GM12878 (cell line): ENCODE measurements around the gene SERPINF2.

Experiments used
- BCL11A ChIP-seq: IDR thresholded peaks from 2 replicates; pipeline ENCODE4 v1.6.1; 2011; ENCODE audit warnings: low read depth, low read length
- CTCF ChIP-seq, 3 experiments: IDR thresholded peaks in 2 of 3; conservative IDR thresholded peaks in 1 of 3; 2 replicates each; pipeline ENCODE4 v1.5.1; 2011; ENCODE audit warnings: low read depth in 3 of 3, low read length in 3 of 3, mild to moderate bottlenecking in 3 of 3, control low read depth in 2 of 3, moderate library complexity in 2 of 3, inconsistent platforms in 1 of 3, mixed read lengths in 1 of 3; ENCODE audit not compliant: control insufficient read depth in 2 of 3, insufficient read depth in 1 of 3; ENCODE audit errors: extremely low read depth in 1 of 3
- EZH2 ChIP-seq: IDR thresholded peaks from 2 replicates; pipeline ENCODE4 v1.6.1; 2012; ENCODE audit warnings: low read depth, mild to moderate bottlenecking, control low read depth, inconsistent platforms, low read length, borderline replicate concordance; ENCODE audit not compliant: control insufficient read depth
- FOXK2 ChIP-seq: fragments of 450-650 bp; IDR thresholded peaks from 2 replicates; pipeline ENCODE4 v1.6.1; 2017; ENCODE audit warnings: mild to moderate bottlenecking, moderate library complexity
- HDAC6 ChIP-seq: fragments of 200-600 bp; sonication (generic); IDR thresholded peaks from one replicate; pipeline ENCODE4 v1.8.0; 2017; ENCODE audit warnings: antibody characterized with exemption; ENCODE audit not compliant: unreplicated experiment
- POLR2AphosphoS5 ChIP-seq: IDR thresholded peaks from 2 replicates; pipeline ENCODE4 v1.6.1; 2011; ENCODE audit warnings: mild to moderate bottlenecking, low read length, inconsistent platforms
- REST ChIP-seq: IDR thresholded peaks from 2 replicates; pipeline ENCODE4 v1.6.1; 2012; ENCODE audit warnings: mild to moderate bottlenecking, low read depth, low read length
- SMC3 ChIP-seq: IDR thresholded peaks from 2 replicates; pipeline ENCODE4 v1.6.1; 2011; ENCODE audit warnings: low read length, improper control_type of control experiment, borderline replicate concordance
- SP1 ChIP-seq: IDR thresholded peaks from one replicate; pipeline ENCODE4 v1.6.1; 2011; ENCODE audit warnings: low read depth, low read length
- STAT3 ChIP-seq: IDR thresholded peaks from 2 replicates; pipeline ENCODE4 v1.6.1; 2011; ENCODE audit warnings: low read depth, low read length, improper control_type of control experiment
- USF2 ChIP-seq: IDR thresholded peaks from 2 replicates; pipeline ENCODE4 v1.6.1; 2011; ENCODE audit warnings: low read depth, low read length, improper control_type of control experiment, borderline replicate concordance

- TF ChIP-seq USF2 (no peak), CTCF (IDR thresholded peaks at IDR 0.05 in 2 of 3, conservative IDR thresholded peaks at IDR 0.05 in 1 of 3; ENCODE audit: control insufficient read depth in 2 of 3, extremely low read depth in 1 of 3, insufficient read depth in 1 of 3, low read depth in 3 of 3, low read length in 3 of 3) (no peak), HDAC6 (no peak), SMC3 (no peak), POLR2AphosphoS5 (no peak), SP1 (no peak), FOXK2 (no peak), EZH2 (no peak), REST (no peak), BCL11A (no peak), STAT3 (no peak)
These were observed 19.7 kb downstream of the SERPINF2 start for GRCh38 chr17:1762233-1762900.
